ENCODE measurements around the gene PRDX2. TPM values are rescaled to one million over a fixed set of nuclear protein-coding genes. Genes with fewer than 3 reads are reported as not detected.

Gene PRDX2
- total RNA-seq, 2 experiments from 2014 or later = 251 to 262 TPM

DNA sequence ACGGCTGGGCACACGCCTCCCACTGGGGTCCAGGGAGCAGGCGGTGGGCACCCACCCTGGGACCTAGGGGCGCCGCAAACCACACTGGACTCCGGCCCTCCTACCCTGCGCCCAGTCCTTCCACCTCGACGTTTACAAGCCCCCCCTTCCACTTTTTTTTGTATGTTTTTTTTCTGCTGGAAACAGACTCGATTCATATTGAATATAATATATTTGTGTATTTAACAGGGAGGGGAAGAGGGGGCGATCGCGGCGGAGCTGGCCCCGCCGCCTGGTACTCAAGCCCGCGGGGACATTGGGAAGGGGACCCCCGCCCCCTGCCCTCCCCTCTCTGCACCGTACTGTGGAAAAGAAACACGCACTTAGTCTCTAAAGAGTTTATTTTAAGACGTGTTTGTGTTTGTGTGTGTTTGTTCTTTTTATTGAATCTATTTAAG is 8.7 kb downstream of the PRDX2 start:
- POLR2A ChIA-PET = interaction anchor here (0.7 to 3.3 kb wide), 22 partner anchors 9 to 460 kb away, joined by 3 to 97 read pairs (median 4); partner anchors contain the start of genes DHPS, FBXW9, PRDX2 and RNASEH2A
- H3K4me1 Mint-ChIP-seq (ENCODE audit: low read depth) = peaks cover 44% of the 10 kb centered on the region
- intact Hi-C loops (cut with micrococcal nuclease) = no loop called here
- CTCF ChIA-PET = interaction anchor here (0.9 to 14.2 kb wide), 8 partner anchors 9 to 93 kb away, joined by 3 to 480 read pairs (median 4); partner anchors contain the start of gene THSD8
- H3K36me3 Mint-ChIP-seq (ENCODE audit: low read depth) = peaks cover 22% of the 10 kb centered on the region
- DNase-seq (no peak), ATAC-seq (no peak)
- no peaks in the 10 kb centered on the region for H3K27me3 Mint-ChIP-seq
- H3K4me3 Mint-ChIP-seq = peak overlapping the region; percentile 95
- H3K27ac Mint-ChIP-seq = peak overlapping the region; percentile 98
- no peaks in the 10 kb centered on the region for H3K9me3 Mint-ChIP-seq
- TF ChIP-seq, protein P1, sequence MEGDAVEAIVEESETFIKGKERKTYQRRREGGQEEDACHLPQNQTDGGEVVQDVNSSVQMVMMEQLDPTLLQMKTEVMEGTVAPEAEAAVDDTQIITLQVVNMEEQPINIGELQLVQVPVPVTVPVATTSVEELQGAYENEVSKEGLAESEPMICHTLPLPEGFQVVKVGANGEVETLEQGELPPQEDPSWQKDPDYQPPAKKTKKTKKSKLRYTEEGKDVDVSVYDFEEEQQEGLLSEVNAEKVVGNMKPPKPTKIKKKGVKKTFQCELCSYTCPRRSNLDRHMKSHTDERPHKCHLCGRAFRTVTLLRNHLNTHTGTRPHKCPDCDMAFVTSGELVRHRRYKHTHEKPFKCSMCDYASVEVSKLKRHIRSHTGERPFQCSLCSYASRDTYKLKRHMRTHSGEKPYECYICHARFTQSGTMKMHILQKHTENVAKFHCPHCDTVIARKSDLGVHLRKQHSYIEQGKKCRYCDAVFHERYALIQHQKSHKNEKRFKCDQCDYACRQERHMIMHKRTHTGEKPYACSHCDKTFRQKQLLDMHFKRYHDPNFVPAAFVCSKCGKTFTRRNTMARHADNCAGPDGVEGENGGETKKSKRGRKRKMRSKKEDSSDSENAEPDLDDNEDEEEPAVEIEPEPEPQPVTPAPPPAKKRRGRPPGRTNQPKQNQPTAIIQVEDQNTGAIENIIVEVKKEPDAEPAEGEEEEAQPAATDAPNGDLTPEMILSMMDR (IDR thresholded peaks at IDR 0.05) = no peak

DNA sequence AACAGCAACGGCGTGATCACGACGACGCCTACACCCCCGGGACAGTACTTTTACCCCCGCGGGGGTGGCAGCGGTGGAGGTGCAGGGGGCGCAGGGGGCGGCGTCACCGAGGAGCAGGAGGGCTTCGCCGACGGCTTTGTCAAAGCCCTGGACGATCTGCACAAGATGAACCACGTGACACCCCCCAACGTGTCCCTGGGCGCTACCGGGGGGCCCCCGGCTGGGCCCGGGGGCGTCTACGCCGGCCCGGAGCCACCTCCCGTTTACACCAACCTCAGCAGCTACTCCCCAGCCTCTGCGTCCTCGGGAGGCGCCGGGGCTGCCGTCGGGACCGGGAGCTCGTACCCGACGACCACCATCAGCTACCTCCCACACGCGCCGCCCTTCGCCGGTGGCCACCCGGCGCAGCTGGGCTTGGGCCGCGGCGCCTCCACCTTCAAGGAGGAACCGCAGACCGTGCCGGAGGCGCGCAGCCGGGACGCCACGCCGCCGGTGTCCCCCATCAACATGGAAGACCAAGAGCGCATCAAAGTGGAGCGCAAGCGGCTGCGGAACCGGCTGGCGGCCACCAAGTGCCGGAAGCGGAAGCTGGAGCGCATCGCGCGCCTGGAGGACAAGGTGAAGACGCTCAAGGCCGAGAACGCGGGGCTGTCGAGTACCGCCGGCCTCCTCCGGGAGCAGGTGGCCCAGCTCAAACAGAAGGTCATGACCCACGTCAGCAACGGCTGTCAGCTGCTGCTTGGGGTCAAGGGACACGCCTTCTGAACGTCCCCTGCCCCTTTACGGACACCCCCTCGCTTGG is 9.3 kb downstream of the PRDX2 start:
- H3K36me3 Mint-ChIP-seq (ENCODE audit: low read depth) = peaks cover 22% of the 10 kb centered on the region
- intact Hi-C loops (cut with micrococcal nuclease) = no loop called here
- H3K9me3 Mint-ChIP-seq = no peaks in the 10 kb centered on the region
- H3K27ac Mint-ChIP-seq = peak overlapping the region; percentile 98
- H3K4me3 Mint-ChIP-seq = peak overlapping the region; percentile 95
- no peak for ATAC-seq
- DNase-seq = peak; percentile 88
- ChIA-PET POLR2A (interaction anchor here (0.9 to 3.3 kb wide), 27 partner anchors 10 to 360 kb away, joined by 3 to 97 read pairs (median 4); partner anchors contain the start of genes DHPS, FBXW9, GET3 and PRDX2), CTCF (interaction anchor here (1.3 to 14.2 kb wide), 8 partner anchors 10 to 93 kb away, joined by 3 to 480 read pairs (median 4); partner anchors contain the start of genes RNASEH2A and THSD8)
- TF ChIP-seq, protein P1 (IDR thresholded peaks at IDR 0.05) = peak; percentile 10
- no peaks in the 10 kb centered on the region for H3K27me3 Mint-ChIP-seq
- H3K4me1 Mint-ChIP-seq (ENCODE audit: low read depth) = peaks cover 44% of the 10 kb centered on the region

DNA sequence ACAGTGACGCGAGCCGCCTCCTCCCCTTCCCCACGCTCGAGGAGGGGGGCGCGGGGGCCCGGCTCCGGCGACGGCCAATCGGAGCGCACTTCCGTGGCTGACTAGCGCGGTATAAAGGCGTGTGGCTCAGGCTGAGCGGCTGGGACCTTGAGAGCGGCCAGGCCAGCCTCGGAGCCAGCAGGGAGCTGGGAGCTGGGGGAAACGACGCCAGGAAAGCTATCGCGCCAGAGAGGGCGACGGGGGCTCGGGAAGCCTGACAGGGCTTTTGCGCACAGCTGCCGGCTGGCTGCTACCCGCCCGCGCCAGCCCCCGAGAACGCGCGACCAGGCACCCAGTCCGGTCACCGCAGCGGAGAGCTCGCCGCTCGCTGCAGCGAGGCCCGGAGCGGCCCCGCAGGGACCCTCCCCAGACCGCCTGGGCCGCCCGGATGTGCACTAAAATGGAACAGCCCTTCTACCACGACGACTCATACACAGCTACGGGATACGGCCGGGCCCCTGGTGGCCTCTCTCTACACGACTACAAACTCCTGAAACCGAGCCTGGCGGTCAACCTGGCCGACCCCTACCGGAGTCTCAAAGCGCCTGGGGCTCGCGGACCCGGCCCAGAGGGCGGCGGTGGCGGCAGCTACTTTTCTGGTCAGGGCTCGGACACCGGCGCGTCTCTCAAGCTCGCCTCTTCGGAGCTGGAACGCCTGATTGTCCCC is 10.1 kb downstream of the PRDX2 start, which contains the start of gene JUNB:
JUNB (plus strand) TSS at position 142 of the 706 bp plus-strand sequence; CDS start at position 428, 286 bp downstream.
- Mint-ChIP-seq H3K9me3 (no peaks in the 10 kb centered on the region), H3K4me3 (peak within 1 kb of the TSS; percentile 95), H3K27me3 (no peaks in the 10 kb centered on the region), H3K4me1 (ENCODE audit: low read depth) (peaks cover 44% of the 10 kb centered on the region), H3K27ac (peak within 1 kb of the TSS; percentile 98), H3K36me3 (ENCODE audit: low read depth) (peaks cover 21% of the 10 kb centered on the region)
- TF ChIP-seq, protein P1 (IDR thresholded peaks at IDR 0.05) = no peak
- DNase-seq = peak; percentile 95
- ChIA-PET CTCF (interaction anchor here (1.3 to 14.2 kb wide), 5 partner anchors 11 to 56 kb away, joined by 4 to 480 read pairs (median 8); partner anchors contain the start of genes RNASEH2A and THSD8), POLR2A (interaction anchor here (0.5 to 3.3 kb wide), 25 partner anchors 9 to 460 kb away, joined by 3 to 97 read pairs (median 4); partner anchors contain the start of genes FBXW9, GET3, RNASEH2A and TNPO2)
- peak; percentile 42 for ATAC-seq
- intact Hi-C loops (cut with micrococcal nuclease) = no loop called here

DNA sequence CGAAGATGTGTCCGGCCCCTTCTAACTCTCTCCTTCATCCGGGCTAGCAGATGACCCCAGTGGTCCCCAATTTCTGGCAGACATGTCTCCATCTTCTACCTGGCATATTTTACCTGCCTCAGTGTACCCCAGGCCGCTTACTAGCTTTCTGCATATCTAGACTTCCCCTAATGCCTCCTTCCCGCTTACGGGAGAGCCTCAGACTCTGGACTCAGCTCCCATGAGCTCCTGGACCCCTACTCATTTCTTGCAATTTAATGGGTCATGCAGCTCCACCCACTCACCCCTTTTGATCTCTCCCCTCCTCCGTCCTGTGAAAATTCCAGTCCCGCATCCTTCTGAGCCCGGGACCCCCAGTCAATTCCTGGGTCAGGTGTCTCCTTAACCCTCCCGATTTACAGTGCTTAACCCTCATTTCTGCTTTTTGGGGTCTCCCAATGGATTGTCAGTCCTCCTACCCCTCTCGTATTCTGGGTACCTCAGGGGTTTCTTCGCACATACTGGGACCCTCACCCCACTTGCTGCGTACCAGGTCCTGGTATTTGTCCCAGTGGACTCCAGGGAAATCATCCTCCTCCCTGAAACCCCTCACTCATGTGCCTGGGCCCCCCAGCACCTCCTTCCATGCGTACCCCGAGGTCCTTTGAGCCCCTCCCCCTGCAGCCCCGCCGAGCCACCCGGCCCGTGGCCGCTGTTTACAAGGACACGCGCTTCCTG is 10.8 kb downstream of the PRDX2 start:
- intact Hi-C loops (cut with micrococcal nuclease) = no loop called here
- TF ChIP-seq, protein P1 (IDR thresholded peaks at IDR 0.05) = no peak
- peaks cover 21% of the 10 kb centered on the region for H3K36me3 Mint-ChIP-seq (ENCODE audit: low read depth)
- ChIA-PET POLR2A (interaction anchor here (0.5 to 3.3 kb wide), 23 partner anchors 8 to 459 kb away, joined by 3 to 97 read pairs (median 4); partner anchors contain the start of genes FBXW9, GET3, RNASEH2A and TNPO2), CTCF (interaction anchor here (1.3 to 14.2 kb wide), 4 partner anchors 11 to 56 kb away, joined by 4 to 480 read pairs (median 167); partner anchors contain the start of gene RNASEH2A)
- peak overlapping the region; percentile 98 for H3K27ac Mint-ChIP-seq
- no peaks in the 10 kb centered on the region for H3K27me3 Mint-ChIP-seq
- peaks cover 37% of the 10 kb centered on the region for H3K4me1 Mint-ChIP-seq (ENCODE audit: low read depth)
- no peaks in the 10 kb centered on the region for H3K9me3 Mint-ChIP-seq
- DNase-seq = peak; percentile 37
- no peak for ATAC-seq
- peak overlapping the region; percentile 95 for H3K4me3 Mint-ChIP-seq

All from activated CD8-positive, alpha-beta T cell treated with anti-CD3 and anti-CD28 coated beads for 36 hours (primary cell).